ENCODE data around the gene CALCA. TPM values are rescaled to one million over a fixed set of nuclear protein-coding genes. Genes with fewer than 3 reads are reported as not detected.

CALCA gene
- not detected in 2 replicates for total RNA-seq

DNA sequence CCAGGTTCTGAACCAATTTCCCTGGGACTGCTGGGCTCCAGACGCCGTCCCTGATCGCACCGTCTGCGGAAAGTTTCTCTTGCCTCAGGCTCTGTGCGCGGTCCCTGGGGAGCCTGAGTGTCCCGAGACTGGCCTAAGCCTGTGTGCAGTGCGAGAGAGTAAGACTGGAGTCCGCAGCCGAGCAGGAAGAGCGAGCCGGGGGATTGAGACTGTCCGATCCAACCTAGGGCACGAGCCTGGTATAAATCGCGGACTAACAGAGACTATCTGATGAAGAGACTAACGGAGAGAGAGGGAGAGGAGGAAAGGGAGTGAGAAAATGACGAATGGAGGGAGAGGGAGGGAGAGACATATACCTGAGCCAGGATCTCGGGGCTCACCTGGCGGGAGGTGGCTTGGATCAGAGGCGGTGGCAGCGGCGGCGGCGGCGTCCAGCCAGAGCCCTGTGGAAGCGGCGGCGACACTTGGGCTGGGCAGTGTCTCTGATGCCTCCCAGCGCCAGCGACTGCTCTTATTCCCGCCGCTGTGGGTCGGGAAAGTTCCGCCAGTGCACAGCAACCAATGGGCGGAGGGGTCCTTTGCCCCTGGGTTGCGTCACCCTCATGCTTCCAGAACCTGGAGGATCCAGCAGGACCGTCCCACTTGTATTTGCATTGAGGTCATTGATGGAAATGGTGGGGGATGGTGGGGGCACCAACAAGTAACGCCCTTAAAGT is at the start of gene CALCA:
Gene CALCA, minus strand, starts transcription at position 487 of the 716 bp plus-strand sequence. CDS start 1,159 bp downstream, outside the sequence.

Other genes with a start within 250 kb of the CALCA start
- 6.1 and 8.2 TPM in 2 replicates for gene CYP2R1, start 80.1 kb downstream of the CALCA start, total RNA-seq
- gene CALCB, start 101.2 kb upstream of the CALCA start, total RNA-seq = under 0.01 TPM in 2 replicates
- gene INSC, start 142.6 kb upstream of the CALCA start, total RNA-seq = 2.8 and 3.5 TPM in 2 replicates